HCT116 (cell line): ENCODE measurements around the gene STX1B.

Source experiments
- EZH2 ChIP-seq: fragments of 200-600 bp; sonication (generic); IDR thresholded peaks from 2 replicates; pipeline ENCODE4 v1.6.1; 2017; ENCODE audit warnings: antibody characterized with exemption, mixed run types
- TF ChIP-seq, protein P1 (sequence below): IDR thresholded peaks from 2 replicates; pipeline ENCODE4 v1.6.1; 2012; ENCODE audit warnings: low read depth
- TF ChIP-seq, protein P2 (sequence below), 3 experiments: fragments of 200-600 bp in 1 of 3; sonication (generic) in 1 of 3; IDR thresholded peaks in 2 of 3; conservative IDR thresholded peaks in 1 of 3; 2 replicates each; pipeline ENCODE4 v1.5.1; 2012 to 2017; ENCODE audit warnings: low read depth in 2 of 3, low read length in 2 of 3, antibody characterized with exemption in 1 of 3, borderline replicate concordance in 1 of 3, control low read depth in 1 of 3, mild to moderate bottlenecking in 1 of 3, mixed read lengths in 1 of 3, mixed run types in 1 of 3, moderate library complexity in 1 of 3; ENCODE audit not compliant: insufficient read depth in 1 of 3

DNA sequence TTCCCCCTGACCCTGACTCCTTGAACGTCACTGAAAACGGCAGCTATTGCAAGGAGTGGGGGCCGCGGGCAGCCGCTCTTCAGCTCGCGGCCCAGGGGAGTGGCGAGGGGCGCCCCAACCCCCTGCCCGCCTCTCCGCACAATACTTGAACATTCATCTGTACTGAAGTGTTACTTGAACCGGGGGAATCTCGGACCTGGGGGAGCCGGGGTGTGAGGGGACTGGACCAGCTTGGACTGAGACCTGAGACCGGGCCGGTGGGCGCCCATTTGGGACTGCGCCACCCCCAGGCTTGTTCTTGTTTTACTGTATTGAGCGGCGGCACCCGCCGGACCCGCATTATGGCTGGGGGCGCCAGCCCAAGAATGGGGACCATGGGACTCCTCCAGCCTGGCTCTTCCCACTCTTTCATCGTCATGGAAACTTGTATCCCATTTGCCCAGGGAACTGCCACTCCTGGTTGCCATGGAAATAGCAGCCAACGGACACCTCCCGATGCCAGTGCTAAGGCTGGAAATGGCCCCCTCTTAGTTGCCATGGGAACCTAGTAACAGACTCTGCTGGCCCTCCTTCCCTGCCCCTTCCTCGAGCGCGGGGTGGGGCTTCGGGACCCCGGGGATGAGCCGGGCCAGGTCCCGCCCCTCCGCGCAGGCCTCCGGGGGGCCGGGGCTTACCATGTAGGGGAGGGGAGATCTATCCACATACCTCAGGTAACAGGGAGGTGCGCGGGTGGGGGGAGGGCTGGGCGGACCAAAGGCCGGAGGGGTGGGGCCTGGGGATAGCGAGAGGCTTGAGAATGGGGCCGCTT is 62.4 kb downstream of the STX1B start:
- TF ChIP-seq, protein P1, sequence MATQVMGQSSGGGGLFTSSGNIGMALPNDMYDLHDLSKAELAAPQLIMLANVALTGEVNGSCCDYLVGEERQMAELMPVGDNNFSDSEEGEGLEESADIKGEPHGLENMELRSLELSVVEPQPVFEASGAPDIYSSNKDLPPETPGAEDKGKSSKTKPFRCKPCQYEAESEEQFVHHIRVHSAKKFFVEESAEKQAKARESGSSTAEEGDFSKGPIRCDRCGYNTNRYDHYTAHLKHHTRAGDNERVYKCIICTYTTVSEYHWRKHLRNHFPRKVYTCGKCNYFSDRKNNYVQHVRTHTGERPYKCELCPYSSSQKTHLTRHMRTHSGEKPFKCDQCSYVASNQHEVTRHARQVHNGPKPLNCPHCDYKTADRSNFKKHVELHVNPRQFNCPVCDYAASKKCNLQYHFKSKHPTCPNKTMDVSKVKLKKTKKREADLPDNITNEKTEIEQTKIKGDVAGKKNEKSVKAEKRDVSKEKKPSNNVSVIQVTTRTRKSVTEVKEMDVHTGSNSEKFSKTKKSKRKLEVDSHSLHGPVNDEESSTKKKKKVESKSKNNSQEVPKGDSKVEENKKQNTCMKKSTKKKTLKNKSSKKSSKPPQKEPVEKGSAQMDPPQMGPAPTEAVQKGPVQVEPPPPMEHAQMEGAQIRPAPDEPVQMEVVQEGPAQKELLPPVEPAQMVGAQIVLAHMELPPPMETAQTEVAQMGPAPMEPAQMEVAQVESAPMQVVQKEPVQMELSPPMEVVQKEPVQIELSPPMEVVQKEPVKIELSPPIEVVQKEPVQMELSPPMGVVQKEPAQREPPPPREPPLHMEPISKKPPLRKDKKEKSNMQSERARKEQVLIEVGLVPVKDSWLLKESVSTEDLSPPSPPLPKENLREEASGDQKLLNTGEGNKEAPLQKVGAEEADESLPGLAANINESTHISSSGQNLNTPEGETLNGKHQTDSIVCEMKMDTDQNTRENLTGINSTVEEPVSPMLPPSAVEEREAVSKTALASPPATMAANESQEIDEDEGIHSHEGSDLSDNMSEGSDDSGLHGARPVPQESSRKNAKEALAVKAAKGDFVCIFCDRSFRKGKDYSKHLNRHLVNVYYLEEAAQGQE = no peak
- TF ChIP-seq, protein P2, sequence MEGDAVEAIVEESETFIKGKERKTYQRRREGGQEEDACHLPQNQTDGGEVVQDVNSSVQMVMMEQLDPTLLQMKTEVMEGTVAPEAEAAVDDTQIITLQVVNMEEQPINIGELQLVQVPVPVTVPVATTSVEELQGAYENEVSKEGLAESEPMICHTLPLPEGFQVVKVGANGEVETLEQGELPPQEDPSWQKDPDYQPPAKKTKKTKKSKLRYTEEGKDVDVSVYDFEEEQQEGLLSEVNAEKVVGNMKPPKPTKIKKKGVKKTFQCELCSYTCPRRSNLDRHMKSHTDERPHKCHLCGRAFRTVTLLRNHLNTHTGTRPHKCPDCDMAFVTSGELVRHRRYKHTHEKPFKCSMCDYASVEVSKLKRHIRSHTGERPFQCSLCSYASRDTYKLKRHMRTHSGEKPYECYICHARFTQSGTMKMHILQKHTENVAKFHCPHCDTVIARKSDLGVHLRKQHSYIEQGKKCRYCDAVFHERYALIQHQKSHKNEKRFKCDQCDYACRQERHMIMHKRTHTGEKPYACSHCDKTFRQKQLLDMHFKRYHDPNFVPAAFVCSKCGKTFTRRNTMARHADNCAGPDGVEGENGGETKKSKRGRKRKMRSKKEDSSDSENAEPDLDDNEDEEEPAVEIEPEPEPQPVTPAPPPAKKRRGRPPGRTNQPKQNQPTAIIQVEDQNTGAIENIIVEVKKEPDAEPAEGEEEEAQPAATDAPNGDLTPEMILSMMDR (IDR thresholded peaks at IDR 0.05 in 2 of 3, conservative IDR thresholded peaks at IDR 0.05 in 1 of 3; ENCODE audit: borderline replicate concordance in 1 of 3, insufficient read depth in 1 of 3, low read depth in 2 of 3, low read length in 2 of 3) = no peak
- no peak for TF ChIP-seq EZH2
